Vein endothelial cell (primary cell): ENCODE measurements around the gene SLC39A5. TPM values are rescaled to one million over a fixed set of nuclear protein-coding genes. Genes with fewer than 3 reads are reported as not detected.

ENCODE experiments used
- total RNA-seq: library from RNA; depleted of rRNA; stranded (reverse); fragments of >200 nt; gene quantifications from 2 replicates; pipeline ENCODE4 v1.2.3, GENCODE V29; 2012

The SLC39A5 gene, protein sequence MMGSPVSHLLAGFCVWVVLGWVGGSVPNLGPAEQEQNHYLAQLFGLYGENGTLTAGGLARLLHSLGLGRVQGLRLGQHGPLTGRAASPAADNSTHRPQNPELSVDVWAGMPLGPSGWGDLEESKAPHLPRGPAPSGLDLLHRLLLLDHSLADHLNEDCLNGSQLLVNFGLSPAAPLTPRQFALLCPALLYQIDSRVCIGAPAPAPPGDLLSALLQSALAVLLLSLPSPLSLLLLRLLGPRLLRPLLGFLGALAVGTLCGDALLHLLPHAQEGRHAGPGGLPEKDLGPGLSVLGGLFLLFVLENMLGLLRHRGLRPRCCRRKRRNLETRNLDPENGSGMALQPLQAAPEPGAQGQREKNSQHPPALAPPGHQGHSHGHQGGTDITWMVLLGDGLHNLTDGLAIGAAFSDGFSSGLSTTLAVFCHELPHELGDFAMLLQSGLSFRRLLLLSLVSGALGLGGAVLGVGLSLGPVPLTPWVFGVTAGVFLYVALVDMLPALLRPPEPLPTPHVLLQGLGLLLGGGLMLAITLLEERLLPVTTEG
- not detected in 2 replicates for total RNA-seq

GRCh38 chr12:56229916-56230431 is at the start of gene SLC39A5:
Gene SLC39A5 (plus strand): TSS chr12:56230051. CDS start chr12:56231275, 1,224 bp downstream.

DNA sequence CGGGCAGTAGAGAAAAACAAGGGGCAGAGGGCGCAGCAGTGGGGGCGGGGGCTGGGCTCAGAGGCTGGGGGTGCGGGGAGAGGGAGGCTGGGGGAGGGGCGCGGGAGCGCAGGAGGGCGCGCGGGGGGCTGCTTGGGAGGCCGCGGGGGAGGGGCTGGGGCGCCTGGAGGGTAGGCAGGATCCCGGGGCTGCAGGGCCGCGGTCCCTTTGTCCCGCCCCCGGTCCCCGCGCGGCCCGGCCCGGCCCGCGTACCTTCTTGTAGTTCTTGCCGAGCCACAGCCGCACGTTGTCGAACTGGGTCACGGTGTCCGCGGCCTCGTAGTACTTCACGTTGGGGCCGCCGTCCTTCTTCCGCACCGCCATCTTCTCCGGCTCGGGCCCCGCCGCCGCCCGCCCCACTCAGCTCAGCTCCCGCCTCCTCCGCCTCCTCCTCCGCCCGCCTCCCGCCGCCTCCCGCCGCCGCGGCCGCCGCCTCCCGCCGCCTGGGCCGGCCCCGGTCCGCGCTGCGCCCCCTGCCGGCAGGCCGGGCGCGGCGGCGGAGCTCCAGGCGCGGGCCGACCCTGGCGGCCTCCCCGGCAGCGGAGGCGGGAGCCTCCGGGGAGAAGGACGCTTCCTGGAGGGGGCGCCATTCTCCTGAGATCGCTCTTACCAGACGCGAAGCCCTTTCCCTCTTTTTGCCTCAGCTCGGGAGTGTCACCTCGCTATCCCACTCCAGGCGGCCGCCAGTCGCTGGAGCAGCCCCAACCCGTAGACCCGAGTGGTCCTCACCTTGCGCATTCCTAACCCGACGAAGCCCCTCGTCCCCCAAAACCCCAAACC is 40.5 kb upstream of the SLC39A5 start, which contains the start of gene SMARCC2:
Gene SMARCC2 (minus strand): TSS at position 385 of the 819 bp plus-strand sequence. CDS start 22 bp downstream, at position 363.

GRCh38 chr12:56221757-56222530 is 7.9 kb upstream of the SLC39A5 start, which contains the start of gene RNF41:
Gene RNF41 (minus strand): TSS chr12:56221922. CDS start chr12:56214047, 7,875 bp downstream.

GRCh38 chr12:56224102-56224701 is 5.6 kb upstream of the SLC39A5 start, which contains the start of gene NABP2:
Gene NABP2 (plus strand): TSS chr12:56224342. CDS start chr12:56224857, 515 bp downstream.

DNA sequence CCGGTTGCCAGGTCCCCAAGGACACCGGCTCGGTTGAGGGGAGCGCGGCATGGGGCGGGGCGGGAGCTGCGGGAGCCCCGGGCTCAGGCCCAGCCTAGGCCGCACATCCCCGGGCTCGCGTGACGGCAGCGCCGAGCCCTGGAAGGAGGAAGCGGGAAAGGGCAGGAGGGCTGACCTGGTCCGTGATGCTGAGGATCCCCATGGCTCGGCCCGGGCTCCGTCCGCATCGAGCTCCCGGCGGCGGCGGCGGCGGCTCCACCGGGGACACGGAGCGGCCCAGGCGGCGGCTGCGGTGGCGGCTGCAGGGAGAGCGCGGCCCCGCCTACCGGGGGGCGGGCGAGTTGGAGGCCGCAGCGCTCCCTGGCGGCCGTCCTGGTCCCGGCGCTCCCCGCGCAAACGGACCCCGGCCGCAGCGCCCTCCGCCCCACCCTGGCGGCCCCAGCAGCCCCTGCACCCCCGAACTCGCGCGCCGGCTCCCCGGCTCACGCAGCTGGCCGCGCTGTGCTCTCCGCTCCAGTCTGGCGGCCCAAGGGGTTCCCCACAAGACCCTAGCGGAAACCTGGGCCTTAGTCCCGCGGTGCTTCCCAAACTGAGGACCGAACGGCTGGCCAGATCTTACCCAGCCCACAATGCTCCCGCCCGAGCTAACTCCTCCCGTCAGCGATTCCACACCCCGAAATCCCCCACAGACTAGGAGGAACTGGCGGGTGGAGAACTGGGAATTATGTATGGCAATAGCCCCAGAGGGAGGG is 28.4 kb downstream of the SLC39A5 start, which contains the start of gene ANKRD52:
Gene ANKRD52 (minus strand): TSS at position 317 of the 752 bp plus-strand sequence. CDS start 115 bp downstream, at position 202.

GRCh38 chr12:56266693-56267442 is 37.0 kb downstream of the SLC39A5 start, which contains the start of gene COQ10A:
Gene COQ10A (plus strand): TSS chr12:56266942. CDS start chr12:56267119, 177 bp downstream.

Other genes starting within 250 kb of the SLC39A5 start
- 20.9 and 25.8 TPM in 2 replicates for gene SUOX, start 232.8 kb upstream of the SLC39A5 start, total RNA-seq
- 0.67 and 0.98 TPM in 2 replicates for gene IKZF4, start 209.0 kb upstream of the SLC39A5 start, total RNA-seq
- gene RPS26, start 188.1 kb upstream of the SLC39A5 start, total RNA-seq, result 615 and 807 TPM in 2 replicates
- 0.33 and 0.48 TPM in 2 replicates for gene ERBB3, start 149.9 kb upstream of the SLC39A5 start, total RNA-seq
- 183 and 261 TPM in 2 replicates for gene PA2G4, start 125.5 kb upstream of the SLC39A5 start, total RNA-seq
- gene RPL41, start 113.4 kb upstream of the SLC39A5 start, total RNA-seq, result 1,748 and 2,622 TPM in 2 replicates
- 7.2 and 7.8 TPM in 2 replicates for gene ZC3H10, start 111.8 kb upstream of the SLC39A5 start, total RNA-seq
- 331 and 343 TPM in 2 replicates for gene ESYT1, start 101.8 kb upstream of the SLC39A5 start, total RNA-seq
- 70.0 and 90.5 TPM in 2 replicates for gene MYL6B, start 77.5 kb upstream of the SLC39A5 start, total RNA-seq
- gene MYL6, start 71.7 kb upstream of the SLC39A5 start, total RNA-seq, result 1,838 and 2,061 TPM in 2 replicates
- gene SMARCC2, start 40.6 kb upstream of the SLC39A5 start, total RNA-seq, result 69.6 and 70.5 TPM in 2 replicates
- 92.1 and 143 TPM in 2 replicates for gene RNF41, start 8.1 kb upstream of the SLC39A5 start, total RNA-seq
- gene NABP2, start 5.7 kb upstream of the SLC39A5 start, total RNA-seq, result 30.2 and 33.0 TPM in 2 replicates
- gene ANKRD52, start 28.3 kb downstream of the SLC39A5 start, total RNA-seq, result 23.8 and 27.5 TPM in 2 replicates
- gene COQ10A, start 36.9 kb downstream of the SLC39A5 start, total RNA-seq, result 7.8 and 11.7 TPM in 2 replicates
- 213 and 238 TPM in 2 replicates for gene CS, start 70.3 kb downstream of the SLC39A5 start, total RNA-seq
- gene CNPY2, start 85.9 kb downstream of the SLC39A5 start, total RNA-seq, result 102 and 107 TPM in 2 replicates
- 11.8 and 16.3 TPM in 2 replicates for gene PAN2, start 103.9 kb downstream of the SLC39A5 start, total RNA-seq
- 0.76 TPM in 1 of 2 replicates, not detected in the other for gene IL23A, start 108.8 kb downstream of the SLC39A5 start, total RNA-seq
- gene STAT2, start 130.1 kb downstream of the SLC39A5 start, total RNA-seq, result 69.4 and 94.7 TPM in 2 replicates
- gene APOF, start 132.8 kb downstream of the SLC39A5 start, total RNA-seq, result not detected in 2 replicates
- gene TIMELESS, start 219.4 kb downstream of the SLC39A5 start, total RNA-seq, result 5.2 and 7.5 TPM in 2 replicates
- 0.29 TPM in 1 of 2 replicates, not detected in the other for gene MIP, start 224.6 kb downstream of the SLC39A5 start, total RNA-seq
- 2.6 and 3.4 TPM in 2 replicates for gene SPRYD4, start 238.5 kb downstream of the SLC39A5 start, total RNA-seq